GM19238 (cell line): ENCODE data around the gene PCBD1.
"Not testable (repeated sequence)": the region's sequence is repeated elsewhere in the genome, so short reads cannot be mapped to it uniquely, and the experiment has no call there.

Source experiments
- DNase-seq: peaks from one replicate; pipeline ENCODE4 v3.0.0; 2011; ENCODE audit warnings: low spot score; ENCODE audit not compliant: insufficient read length

The PCBD1 gene

GRCh38 chr10:70887804-70888800, at the start of gene PCBD1:
Gene PCBD1, minus strand, starts transcription at chr10:70888565. Its CDS starts 32 bp downstream, at chr10:70888533.
- peak; percentile 83 for DNase-seq

DNA sequence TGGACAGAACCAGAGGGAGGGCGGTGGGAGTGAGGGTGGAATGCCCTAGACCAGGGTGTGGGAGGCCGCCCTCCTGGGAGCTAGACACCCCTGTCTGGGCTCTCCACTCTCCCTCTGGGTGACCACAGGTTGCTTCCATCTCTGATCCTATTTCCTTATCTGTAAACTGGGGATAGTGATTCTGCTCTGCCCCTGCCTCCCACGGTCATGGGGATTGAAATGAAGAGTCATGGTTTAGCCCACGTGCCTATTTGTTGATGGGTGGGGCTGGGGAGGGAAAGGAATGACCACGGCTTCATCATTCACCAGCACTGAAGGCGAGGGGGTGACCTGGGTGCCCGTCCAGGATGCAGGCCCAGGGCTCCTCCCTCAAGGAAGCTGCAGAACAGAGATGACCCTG, 49.3 kb upstream of the PCBD1 start:
- no peak for DNase-seq

DNA sequence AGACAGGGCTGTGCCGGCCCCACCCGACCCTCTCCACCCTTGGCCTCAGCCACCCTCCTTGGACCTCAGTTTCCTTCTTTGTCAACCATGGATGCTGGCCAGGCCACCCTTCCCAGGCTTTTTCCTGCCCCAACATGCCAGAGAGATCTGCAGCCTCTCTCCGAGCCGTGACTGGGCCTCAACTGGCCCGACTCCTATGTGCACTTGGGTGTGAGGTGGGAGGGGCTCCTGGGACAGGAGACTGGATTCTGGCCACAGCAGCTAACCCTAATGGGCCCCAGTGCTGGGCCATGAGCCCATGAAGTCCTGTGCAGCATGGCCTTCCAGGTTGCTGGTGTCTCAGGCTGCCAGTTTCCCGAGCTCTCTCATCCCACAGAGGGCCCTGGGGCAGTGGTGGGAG, 47.7 kb upstream of the PCBD1 start:
- no peak for DNase-seq

DNA sequence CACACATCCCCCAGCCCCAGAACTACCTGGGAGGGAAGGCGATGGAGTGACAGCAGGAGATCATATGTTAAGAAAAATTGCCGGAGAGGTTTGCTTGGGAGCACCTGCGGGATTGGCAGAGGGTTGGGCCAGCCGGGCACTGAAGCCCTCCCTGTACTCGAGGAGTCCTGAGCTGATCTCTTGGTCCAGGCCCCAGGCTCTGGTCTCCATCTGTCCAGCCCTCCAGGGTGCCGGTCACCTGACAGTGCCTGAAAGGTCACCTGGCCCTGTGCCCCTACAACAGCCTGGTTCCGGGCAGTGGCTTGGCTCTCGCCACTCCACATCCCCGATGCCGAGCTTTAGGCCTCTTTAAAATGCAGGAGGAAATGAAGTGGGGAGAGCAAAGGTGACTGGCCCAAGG, 47.3 kb upstream of the PCBD1 start:
- DNase-seq: no peak

DNA sequence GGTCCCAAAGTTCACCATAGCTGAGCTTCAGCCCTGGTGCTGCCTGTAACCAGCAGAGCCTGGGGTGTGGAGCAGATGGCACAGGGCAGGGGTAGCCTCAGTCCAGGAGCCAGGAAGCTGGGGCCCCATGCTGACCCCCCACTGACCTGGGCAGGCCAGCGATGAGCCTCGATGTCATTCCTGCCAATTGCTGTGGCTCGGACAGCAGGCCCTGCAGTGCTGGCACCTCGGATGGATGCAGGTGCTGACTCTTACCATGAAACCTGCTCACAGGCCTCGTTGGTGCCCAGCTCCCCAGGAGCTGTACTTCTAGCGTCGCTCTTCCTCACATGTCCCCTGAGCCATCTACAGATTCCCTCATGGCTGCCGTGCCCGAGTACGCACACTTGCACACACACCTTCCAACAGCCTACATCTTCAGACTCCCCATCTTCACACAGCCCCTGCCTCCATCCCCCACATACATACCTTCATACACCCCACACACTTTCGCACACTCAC, 46.8 kb upstream of the PCBD1 start:
- DNase-seq: no peak

DNA sequence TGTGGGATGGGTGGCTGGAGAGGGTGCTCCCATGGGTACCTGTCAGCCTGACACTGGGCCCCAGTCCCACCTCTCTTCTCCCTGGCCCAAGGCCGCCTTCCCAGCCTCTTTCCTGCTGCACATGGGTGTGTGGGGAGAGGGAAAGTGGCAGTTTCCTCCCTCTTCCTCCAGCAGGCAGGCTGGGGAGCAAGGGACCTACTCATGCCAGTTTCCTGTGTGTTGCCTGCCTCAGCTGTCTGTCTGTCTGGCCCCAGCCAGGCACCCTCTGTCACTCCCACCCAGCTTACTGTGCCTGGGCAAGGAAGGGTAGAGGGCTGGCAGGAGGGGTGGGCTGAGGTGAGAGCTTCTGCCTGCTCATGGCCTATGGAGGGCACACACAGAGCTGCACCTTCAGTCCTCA, 46.3 kb upstream of the PCBD1 start:
- no peak for DNase-seq

DNA sequence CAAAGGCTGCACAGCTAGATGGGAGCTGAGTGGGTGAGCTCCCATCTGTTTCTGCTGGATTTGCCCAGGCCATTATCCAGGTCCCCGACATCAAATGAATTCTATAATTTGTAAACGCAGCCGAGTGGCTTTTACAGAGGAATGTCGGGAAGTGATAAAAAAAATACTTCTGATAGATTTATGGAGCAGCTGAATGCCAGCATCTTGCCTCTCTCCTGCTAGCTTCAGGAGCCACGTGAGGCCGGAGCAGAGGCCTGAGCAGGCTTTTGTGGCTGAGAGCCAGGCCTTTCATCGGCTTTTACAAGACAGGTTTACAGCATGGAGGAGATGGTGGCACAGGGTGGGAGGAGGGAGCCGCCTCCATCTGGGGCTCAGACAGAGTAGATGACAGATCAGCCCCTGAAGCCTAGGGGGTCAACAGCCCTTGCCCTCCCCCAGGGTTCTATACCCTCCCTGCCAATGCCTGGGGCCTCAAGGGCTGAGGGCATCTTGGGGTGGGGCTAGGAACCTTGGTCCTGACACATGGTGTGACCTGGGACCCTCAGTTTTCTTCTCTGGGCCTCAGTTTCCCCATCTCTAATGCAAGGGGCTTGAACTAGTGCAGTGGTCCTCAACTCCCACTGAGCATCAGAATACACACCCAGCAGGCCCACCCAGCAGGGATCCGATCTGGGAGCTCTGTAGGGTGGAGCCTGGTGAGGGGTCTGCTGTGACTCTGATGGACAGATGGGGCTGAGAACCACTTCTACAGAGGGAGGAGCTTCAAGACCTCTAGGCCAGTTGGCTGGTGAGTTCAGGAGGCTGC, 44.2 kb upstream of the PCBD1 start:
- no peak for DNase-seq

- no peak for DNase-seq
Observed at GRCh38 chr10:70931168-70931815, 42.9 kb upstream of the PCBD1 start.

DNA sequence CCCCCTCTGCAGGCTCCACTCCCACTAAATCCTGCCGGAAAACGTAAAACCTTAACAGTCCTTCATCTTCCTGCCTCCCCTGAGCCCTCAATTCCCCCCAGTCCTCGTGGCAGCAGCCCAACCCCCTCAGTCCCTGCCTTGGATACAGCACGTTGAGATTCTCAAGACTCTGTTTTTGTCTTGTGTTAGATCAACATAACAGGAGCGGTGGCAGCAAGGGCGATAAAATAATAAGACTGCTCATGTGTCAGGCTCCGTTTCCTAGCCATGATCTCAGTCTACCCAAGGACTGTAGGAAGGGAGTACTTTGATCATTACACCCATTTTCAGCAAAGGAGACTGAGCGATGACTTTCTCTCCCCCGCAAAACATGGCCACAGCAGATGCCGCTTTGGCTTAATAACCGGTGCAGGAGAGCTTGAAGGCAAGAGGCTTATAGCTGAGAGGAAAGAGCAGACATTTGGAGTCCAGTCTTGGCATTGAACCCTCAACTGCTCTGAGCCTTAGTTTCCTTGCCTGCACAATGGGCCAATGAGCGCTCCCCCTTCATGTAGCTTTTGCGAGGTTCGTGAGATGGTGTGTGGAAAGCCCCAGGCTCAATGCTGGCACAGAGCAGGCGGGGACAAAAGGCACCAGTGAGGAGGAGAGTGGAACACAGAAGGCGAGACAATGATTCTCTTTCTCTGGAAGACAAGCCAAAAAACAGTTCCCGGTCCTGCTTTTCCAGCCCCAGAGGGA, 42.1 kb upstream of the PCBD1 start:
- no peak for DNase-seq

DNA sequence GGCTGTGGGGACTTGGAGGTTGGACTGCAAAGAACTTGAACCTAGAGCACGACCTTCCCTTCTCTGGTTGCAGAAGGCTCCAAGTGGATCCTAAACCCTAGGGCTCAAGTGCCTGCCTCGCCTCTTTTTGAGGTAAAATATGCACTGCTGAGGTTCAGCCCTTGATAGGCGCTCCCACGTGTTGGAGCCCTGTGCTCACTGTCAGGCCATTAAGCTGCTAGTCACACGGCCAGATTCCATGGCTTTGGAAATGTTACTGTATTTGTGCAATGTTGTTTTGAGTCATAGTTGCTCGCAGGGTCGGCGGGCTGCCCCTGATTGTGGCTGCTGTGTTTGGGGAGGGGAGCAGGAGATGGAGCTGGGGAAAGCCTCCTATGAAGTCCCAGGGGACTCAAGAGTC, 39.8 kb upstream of the PCBD1 start:
- DNase-seq: no peak

GRCh38 chr10:70927189-70927943, 39.0 kb upstream of the PCBD1 start:
- DNase-seq: no peak

- no peak for DNase-seq
Observed at GRCh38 chr10:70926226-70927000, 38.0 kb upstream of the PCBD1 start.

DNA sequence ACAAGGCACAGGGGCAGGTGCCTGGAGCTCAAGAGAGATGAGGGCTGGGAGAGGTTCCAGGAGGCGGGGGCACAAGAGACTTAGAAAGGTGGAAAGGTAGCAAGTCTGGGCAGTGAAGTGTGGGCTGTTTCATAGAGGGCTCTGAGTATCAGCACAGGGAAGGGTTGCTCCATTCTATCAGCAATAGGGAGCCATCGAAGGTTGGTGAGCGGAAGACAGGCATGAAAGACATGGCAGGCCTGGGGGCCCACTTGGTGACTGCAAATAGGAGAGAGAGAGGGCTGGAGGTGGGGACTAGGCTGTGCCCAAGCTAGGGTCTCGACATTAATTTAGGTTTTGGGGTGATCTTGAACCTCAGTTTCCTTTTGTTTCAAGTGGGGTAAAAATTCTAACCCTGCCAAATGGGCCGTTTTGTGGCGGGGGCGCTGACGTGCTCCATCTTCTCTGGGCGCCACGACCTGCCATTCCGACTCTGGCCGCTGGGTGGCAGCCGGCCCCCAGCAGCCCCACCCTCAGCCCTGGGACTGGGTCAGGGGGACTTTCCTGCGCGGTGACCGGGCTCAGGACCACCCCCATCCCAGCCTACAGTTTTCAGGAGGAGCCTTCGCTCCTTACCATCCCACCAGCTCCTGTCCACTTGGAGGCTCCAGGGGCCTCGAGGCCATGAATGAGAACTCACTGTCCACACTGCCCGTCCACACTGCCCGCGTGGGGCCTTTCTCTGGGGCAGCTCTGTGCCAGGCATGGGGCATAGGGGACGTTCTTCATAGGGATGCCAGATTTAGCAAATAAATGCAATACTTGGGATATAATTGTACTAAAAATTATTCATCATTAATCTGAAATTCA, 37.2 kb upstream of the PCBD1 start:
- DNase-seq: peak; percentile 69

GRCh38 chr10:70923696-70924095, 35.3 kb upstream of the PCBD1 start:
- DNase-seq: no peak

- no peak for DNase-seq
Observed at GRCh38 chr10:70921285-70921684, 32.9 kb upstream of the PCBD1 start.

GRCh38 chr10:70920519-70920918, 32.2 kb upstream of the PCBD1 start:
- no peak for DNase-seq

GRCh38 chr10:70919906-70920305, 31.5 kb upstream of the PCBD1 start:
- not testable (repeated sequence) for DNase-seq

DNA sequence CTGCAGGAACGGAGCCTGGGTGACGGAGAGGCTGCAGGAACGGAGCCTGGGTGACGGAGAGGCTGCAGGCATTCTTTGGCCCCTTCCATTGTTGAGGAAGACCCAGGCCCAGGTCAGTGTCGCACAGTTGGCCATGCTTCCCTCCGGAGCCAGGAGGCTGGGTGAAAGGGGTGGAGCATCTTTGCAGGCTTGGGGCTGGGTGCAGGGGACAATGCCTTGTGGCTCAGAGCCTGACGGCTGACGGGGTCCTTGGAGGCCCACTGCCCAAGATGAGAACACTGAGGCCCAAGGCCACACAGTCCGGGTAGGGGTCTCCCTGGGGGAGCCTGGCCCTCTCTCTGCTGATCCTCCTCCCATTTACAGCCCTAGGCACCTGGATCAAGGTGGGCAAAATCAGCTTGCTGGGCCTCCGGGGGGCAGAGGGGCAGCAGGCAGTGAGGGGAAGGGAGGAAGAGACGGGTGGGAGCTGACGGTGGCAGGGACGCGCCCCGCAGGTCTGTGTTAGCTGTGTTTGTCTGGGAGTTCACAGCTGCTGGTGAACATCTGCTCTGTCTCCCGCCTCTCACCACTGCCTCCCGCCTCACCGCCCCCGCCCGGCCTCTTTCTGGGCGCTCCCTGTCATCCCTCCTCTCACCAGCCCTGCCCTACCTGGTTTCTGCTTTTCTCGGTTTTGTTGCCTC, 30.6 kb upstream of the PCBD1 start:
- DNase-seq: no peak
